ENCODE measurements around the gene NLRP12. TPM values are rescaled to one million over a fixed set of nuclear protein-coding genes. Genes with fewer than 3 reads are reported as not detected.

NLRP12 gene
- total and polyA plus RNA-seq, 2 of the 4 experiments (the other 2 are of a cell fraction) = not detected

- POLR2A ChIA-PET (ENCODE audit: unreplicated experiment) = no interaction called here
- DNase-seq = peak; percentile 42
- in situ Hi-C loops (cut with MboI; ENCODE audit: low sequenced_read_pairs) = loop anchor here (5.0 kb wide), 1 partner anchor 224 kb away; no protein-coding TSS in a partner anchor
These were observed 15.4 kb downstream of the NLRP12 start for GRCh38 chr19:53808710-53809125.

More at GRCh38 chr19:53808710-53809125, 15.4 kb downstream of the NLRP12 start:
- no peaks in the 10 kb centered on the region for H3K27me3 ChIP-seq (ENCODE audit: control insufficient read depth, insufficient read depth, low read length)
- no peaks in the 10 kb centered on the region for H3K36me3 ChIP-seq (ENCODE audit: control insufficient read depth, insufficient read depth, low read length)
- no peak overlapping the region for H3K4ac ChIP-seq (ENCODE audit: low read depth, low read length)
- H2BK5ac ChIP-seq (ENCODE audit: low read depth, low read length, poor library complexity, severe bottlenecking) = no peak overlapping the region
- no peak overlapping the region for H2AFZ ChIP-seq (replicated peaks; ENCODE audit: low read length, poor library complexity)
- intact Hi-C loops (cut with micrococcal nuclease) = loop anchor here (1.0 to 5.0 kb wide), 3 partner anchors 216 to 289 kb away; no protein-coding TSS in a partner anchor
- no peaks in the 10 kb centered on the region for H3K9me3 ChIP-seq (ENCODE audit: control insufficient read depth, insufficient read depth, low read length)
- CTCF ChIA-PET = interaction anchor here (0.7 to 2.7 kb wide), 7 partner anchors 12 to 401 kb away, joined by 4 to 13 read pairs (median 4); partner anchors contain the start of gene MYADM
- no peak overlapping the region for H4K91ac ChIP-seq (ENCODE audit: insufficient read depth, low read depth, low read length)
- no peaks in the 10 kb centered on the region for H4K20me1 ChIP-seq (ENCODE audit: insufficient read depth, low read length)
- no peak overlapping the region for H2AK9ac ChIP-seq (replicated peaks; ENCODE audit: low read depth, low read length, poor library complexity)
- ATAC-seq (ENCODE audit: low read depth) = peak; percentile 92
- no peak overlapping the region for H2BK15ac ChIP-seq (ENCODE audit: low read depth, low read length)
- dilution Hi-C loops (cut with HindIII; ENCODE audit: low sequenced_read_pairs, unreplicated experiment) = no loop called here
- H3K18ac ChIP-seq (ENCODE audit: low read depth, low read length) = no peak overlapping the region
- BruUV-seq (replicated peaks) = no TSS peak
- no peak overlapping the region for H4K8ac ChIP-seq (ENCODE audit: low read depth in 2 of 2, low read length in 2 of 2)
- no peak overlapping the region for H2BK20ac ChIP-seq (ENCODE audit: low read depth, low read length)
- H3K79me1 ChIP-seq (ENCODE audit: low read depth in 1 of 2, low read length in 2 of 2) = no peaks in the 10 kb centered on the region
- H3K4me2 ChIP-seq (ENCODE audit: low read depth, low read length) = no peak overlapping the region
- H2BK120ac ChIP-seq (ENCODE audit: low read depth, low read length) = no peak overlapping the region
- no peak overlapping the region for H3K27ac ChIP-seq (ENCODE audit: insufficient read depth, low read length)
- no peak overlapping the region for H4K5ac ChIP-seq (ENCODE audit: low read depth, low read length)
- no peak overlapping the region for H2AK5ac ChIP-seq (ENCODE audit: low read depth, low read length)
- no CpG with 5 or more reads among the region's 5 CpGs for WGBS, 2 experiments (ENCODE audit: extremely low coverage in 2 of 2, insufficient read length in 1 of 2)
- H3K23ac ChIP-seq (ENCODE audit: low read depth, low read length) = no peak overlapping the region
- no peak overlapping the region for H3K56ac ChIP-seq (ENCODE audit: extremely low read depth, insufficient read depth, low read length)
- H3K14ac ChIP-seq (replicated peaks; ENCODE audit: low read depth, low read length) = no peak overlapping the region
- H3K9ac ChIP-seq (ENCODE audit: low read depth, low read length) = no peak overlapping the region
- no peaks in the 10 kb centered on the region for H3K4me1 ChIP-seq (ENCODE audit: control insufficient read depth, insufficient read depth, low read length)
- peak; percentile 67 for TF ChIP-seq CTCF (conservative IDR thresholded peaks at IDR 0.05; ENCODE audit: low read depth, low read length)
- TF ChIP-seq RCOR1 (IDR thresholded peaks at IDR 0.05; ENCODE audit: insufficient replicate concordance, low read length) = no peak
- peak; percentile 63 for TF ChIP-seq SMC3 (IDR thresholded peaks at IDR 0.05; ENCODE audit: low read depth, low read length)
- peak; percentile 77 for TF ChIP-seq RAD21 (IDR thresholded peaks at IDR 0.05; ENCODE audit: low read length)
- TF ChIP-seq NFE2L2 (IDR thresholded peaks at IDR 0.05; ENCODE audit: low read depth, low read length) = no peak
- no peak for TF ChIP-seq FOS (IDR thresholded peaks at IDR 0.05; ENCODE audit: low read depth, low read length)
- H3K9me1 ChIP-seq (ENCODE audit: insufficient read depth, low read length) = no peaks in the 10 kb centered on the region
- H3K4me3 ChIP-seq (ENCODE audit: insufficient read depth, low read depth, low read length) = no peak overlapping the region

Data from IMR-90 (cell line).